ENCODE data around the gene ELP4. TPM values are rescaled to one million over a fixed set of nuclear protein-coding genes. Genes with fewer than 3 reads are reported as not detected.

The ELP4 gene
- total and polyA plus RNA-seq, 2 experiments from 2014 or later: 28.2 to 38.3 TPM

DNA sequence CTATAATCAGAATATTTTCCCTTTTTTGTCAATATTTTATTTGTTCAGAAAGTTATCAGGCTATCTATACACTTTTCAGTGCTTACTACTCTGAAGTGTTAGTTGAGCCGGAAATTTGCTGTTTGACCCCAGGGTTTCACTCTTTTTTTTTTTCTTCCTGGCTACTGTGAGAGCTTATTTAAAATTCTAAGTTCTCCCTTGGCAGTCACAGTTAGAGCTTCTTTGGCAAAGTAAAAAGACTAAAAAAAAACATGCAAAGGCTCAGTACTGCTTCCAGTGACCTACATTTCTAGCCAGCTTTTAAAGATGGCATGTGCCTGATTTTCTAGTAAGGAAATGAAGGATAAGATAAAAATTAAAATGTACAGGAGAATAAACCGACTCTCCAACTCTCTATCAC is 48.4 kb downstream of the ELP4 start (continued):
- TF ChIP-seq, protein P1, sequence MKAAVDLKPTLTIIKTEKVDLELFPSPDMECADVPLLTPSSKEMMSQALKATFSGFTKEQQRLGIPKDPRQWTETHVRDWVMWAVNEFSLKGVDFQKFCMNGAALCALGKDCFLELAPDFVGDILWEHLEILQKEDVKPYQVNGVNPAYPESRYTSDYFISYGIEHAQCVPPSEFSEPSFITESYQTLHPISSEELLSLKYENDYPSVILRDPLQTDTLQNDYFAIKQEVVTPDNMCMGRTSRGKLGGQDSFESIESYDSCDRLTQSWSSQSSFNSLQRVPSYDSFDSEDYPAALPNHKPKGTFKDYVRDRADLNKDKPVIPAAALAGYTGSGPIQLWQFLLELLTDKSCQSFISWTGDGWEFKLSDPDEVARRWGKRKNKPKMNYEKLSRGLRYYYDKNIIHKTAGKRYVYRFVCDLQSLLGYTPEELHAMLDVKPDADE (IDR thresholded peaks at IDR 0.05): no peak
- no peak for TF ChIP-seq POLR2AphosphoS5 (IDR thresholded peaks at IDR 0.05; ENCODE audit: low read depth)

- Mint-ChIP-seq H3K36me3 (ENCODE audit: low read depth) (peaks cover 7% of the 10 kb centered on the region; the same call in 2 of the 3 replicates), H3K9me3 (peaks cover 13% of the 10 kb centered on the region; the same call in 2 of the 3 replicates), H3K4me3 (no peak overlapping the region), H3K27me3 (ENCODE audit: insufficient read depth, low read depth, poor library complexity) (no peaks in the 10 kb centered on the region), H3K27ac (no peak overlapping the region), H3K4me1 (peaks cover 20% of the 10 kb centered on the region)
- no peaks in the 10 kb centered on the region for H3F3A ChIP-seq (replicated peaks; ENCODE audit: low read depth)
- no peaks in the 10 kb centered on the region for H3K9me2 ChIP-seq (ENCODE audit: insufficient read depth)
- H2AFZ ChIP-seq: no peak overlapping the region
- peaks cover 6% of the 10 kb centered on the region; the same call in 1 of the 2 replicates for H3K4me1 ChIP-seq (ENCODE audit: insufficient read depth)
- H3K4me3 ChIP-seq: no peak overlapping the region
- H3K27ac ChIP-seq (ENCODE audit: low read depth): no peak overlapping the region
- H3K27me3 ChIP-seq (ENCODE audit: insufficient read depth): no peaks in the 10 kb centered on the region
- no peaks in the 10 kb centered on the region for H4K20me1 ChIP-seq (replicated peaks; ENCODE audit: insufficient read depth)
- H3K79me2 ChIP-seq (replicated peaks; ENCODE audit: insufficient read depth): no peaks in the 10 kb centered on the region
- H3K4me2 ChIP-seq: no peak overlapping the region
- ATAC-seq (no peak), DNase-seq (ENCODE audit: low spot score) (no peak)
- no peaks in the 10 kb centered on the region for H3K36me3 ChIP-seq (ENCODE audit: insufficient read depth)
- TF ChIP-seq ZNF331 (CRISPR knock-in tag; IDR thresholded peaks at IDR 0.05; ENCODE audit: low read depth) (no peak), EZH2phosphoT487 (IDR thresholded peaks at IDR 0.05; ENCODE audit: unreplicated experiment) (no peak), REST (IDR thresholded peaks at IDR 0.05; ENCODE audit: unreplicated experiment) (no peak), CREB1 (CRISPR knock-in tag; IDR thresholded peaks at IDR 0.05; ENCODE audit: low read depth) (no peak), NANOG (IDR thresholded peaks at IDR 0.05; ENCODE audit: borderline replicate concordance) (no peak), JUNB (IDR thresholded peaks at IDR 0.05; ENCODE audit: unreplicated experiment) (no peak), POLR2AphosphoS5 (IDR thresholded peaks at IDR 0.05; ENCODE audit: low read depth) (no peak), ZNF114 (CRISPR knock-in tag; IDR thresholded peaks at IDR 0.05) (no peak), STAT1 (IDR thresholded peaks at IDR 0.05; ENCODE audit: unreplicated experiment) (no peak)
- TF ChIP-seq, protein P1 (IDR thresholded peaks at IDR 0.05): no peak
- TF ChIP-seq, protein P2, sequence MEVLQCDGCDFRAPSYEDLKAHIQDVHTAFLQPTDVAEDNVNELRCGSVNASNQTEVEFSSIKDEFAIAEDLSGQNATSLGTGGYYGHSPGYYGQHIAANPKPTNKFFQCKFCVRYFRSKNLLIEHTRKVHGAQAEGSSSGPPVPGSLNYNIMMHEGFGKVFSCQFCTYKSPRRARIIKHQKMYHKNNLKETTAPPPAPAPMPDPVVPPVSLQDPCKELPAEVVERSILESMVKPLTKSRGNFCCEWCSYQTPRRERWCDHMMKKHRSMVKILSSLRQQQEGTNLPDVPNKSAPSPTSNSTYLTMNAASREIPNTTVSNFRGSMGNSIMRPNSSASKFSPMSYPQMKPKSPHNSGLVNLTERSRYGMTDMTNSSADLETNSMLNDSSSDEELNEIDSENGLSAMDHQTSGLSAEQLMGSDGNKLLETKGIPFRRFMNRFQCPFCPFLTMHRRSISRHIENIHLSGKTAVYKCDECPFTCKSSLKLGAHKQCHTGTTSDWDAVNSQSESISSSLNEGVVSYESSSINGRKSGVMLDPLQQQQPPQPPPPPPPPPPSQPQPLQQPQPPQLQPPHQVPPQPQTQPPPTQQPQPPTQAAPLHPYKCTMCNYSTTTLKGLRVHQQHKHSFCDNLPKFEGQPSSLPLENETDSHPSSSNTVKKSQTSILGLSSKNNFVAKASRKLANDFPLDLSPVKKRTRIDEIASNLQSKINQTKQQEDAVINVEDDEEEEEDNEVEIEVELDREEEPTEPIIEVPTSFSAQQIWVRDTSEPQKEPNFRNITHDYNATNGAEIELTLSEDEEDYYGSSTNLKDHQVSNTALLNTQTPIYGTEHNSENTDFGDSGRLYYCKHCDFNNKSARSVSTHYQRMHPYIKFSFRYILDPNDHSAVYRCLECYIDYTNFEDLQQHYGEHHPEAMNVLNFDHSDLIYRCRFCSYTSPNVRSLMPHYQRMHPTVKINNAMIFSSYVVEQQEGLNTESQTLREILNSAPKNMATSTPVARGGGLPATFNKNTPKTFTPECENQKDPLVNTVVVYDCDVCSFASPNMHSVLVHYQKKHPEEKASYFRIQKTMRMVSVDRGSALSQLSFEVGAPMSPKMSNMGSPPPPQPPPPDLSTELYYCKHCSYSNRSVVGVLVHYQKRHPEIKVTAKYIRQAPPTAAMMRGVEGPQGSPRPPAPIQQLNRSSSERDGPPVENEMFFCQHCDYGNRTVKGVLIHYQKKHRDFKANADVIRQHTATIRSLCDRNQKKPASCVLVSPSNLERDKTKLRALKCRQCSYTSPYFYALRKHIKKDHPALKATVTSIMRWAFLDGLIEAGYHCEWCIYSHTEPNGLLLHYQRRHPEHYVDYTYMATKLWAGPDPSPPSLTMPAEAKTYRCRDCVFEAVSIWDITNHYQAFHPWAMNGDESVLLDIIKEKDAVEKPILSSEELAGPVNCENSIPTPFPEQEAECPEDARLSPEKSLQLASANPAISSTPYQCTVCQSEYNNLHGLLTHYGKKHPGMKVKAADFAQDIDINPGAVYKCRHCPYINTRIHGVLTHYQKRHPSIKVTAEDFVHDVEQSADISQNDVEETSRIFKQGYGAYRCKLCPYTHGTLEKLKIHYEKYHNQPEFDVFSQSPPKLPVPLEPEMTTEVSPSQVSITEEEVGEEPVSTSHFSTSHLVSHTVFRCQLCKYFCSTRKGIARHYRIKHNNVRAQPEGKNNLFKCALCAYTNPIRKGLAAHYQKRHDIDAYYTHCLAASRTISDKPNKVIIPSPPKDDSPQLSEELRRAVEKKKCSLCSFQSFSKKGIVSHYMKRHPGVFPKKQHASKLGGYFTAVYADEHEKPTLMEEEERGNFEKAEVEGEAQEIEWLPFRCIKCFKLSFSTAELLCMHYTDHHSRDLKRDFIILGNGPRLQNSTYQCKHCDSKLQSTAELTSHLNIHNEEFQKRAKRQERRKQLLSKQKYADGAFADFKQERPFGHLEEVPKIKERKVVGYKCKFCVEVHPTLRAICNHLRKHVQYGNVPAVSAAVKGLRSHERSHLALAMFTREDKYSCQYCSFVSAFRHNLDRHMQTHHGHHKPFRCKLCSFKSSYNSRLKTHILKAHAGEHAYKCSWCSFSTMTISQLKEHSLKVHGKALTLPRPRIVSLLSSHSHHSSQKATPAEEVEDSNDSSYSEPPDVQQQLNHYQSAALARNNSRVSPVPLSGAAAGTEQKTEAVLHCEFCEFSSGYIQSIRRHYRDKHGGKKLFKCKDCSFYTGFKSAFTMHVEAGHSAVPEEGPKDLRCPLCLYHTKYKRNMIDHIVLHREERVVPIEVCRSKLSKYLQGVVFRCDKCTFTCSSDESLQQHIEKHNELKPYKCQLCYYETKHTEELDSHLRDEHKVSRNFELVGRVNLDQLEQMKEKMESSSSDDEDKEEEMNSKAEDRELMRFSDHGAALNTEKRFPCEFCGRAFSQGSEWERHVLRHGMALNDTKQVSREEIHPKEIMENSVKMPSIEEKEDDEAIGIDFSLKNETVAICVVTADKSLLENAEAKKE (CRISPR knock-in tag; IDR thresholded peaks at IDR 0.05): no peak
Measured at GRCh38 chr11:31560842-31561476, 51.4 kb downstream of the ELP4 start.
